ENCODE results near the gene AMN1.

AMN1 gene

GRCh38 chr12:31631023-31631724 is 97.6 kb downstream of the AMN1 start:
- Histone ChIP-seq H3K4me1 (ENCODE audit: control insufficient read depth, insufficient read depth, low read length, poor library complexity, severe bottlenecking) (no peaks in the 10 kb centered on the region), H3K27ac (ENCODE audit: low read depth, low read length, severe bottlenecking) (no peak overlapping the region), H3K36me3 (ENCODE audit: control insufficient read depth, insufficient read depth, low read length) (no peaks in the 10 kb centered on the region), H3K9me3 (ENCODE audit: control insufficient read depth, low read length) (no peaks in the 10 kb centered on the region), H3K4me3 (ENCODE audit: extremely low read depth, insufficient read depth, low read length, poor library complexity, severe bottlenecking) (no peak overlapping the region)
- 100% methylated on average over 3 of the region's 6 CpGs; no CpG with 5 or more reads in 1 of the 2 experiments for WGBS, 2 experiments (ENCODE audit: insufficient coverage in 2 of 2)

GRCh38 chr12:31629756-31630732 is 98.8 kb downstream of the AMN1 start:
- H3K36me3 ChIP-seq (ENCODE audit: control insufficient read depth, insufficient read depth, low read length): no peaks in the 10 kb centered on the region
- 78 to 85% methylated on average over 12 of the region's 16 CpGs for whole genome bisulfite sequencing, 2 experiments (ENCODE audit: insufficient coverage in 2 of 2)
- no peaks in the 10 kb centered on the region for H3K4me1 ChIP-seq (ENCODE audit: control insufficient read depth, insufficient read depth, low read length, poor library complexity, severe bottlenecking)
- no peak overlapping the region for H3K4me3 ChIP-seq (ENCODE audit: extremely low read depth, insufficient read depth, low read length, poor library complexity, severe bottlenecking)
- no peaks in the 10 kb centered on the region for H3K9me3 ChIP-seq (ENCODE audit: control insufficient read depth, low read length)
- no peak overlapping the region for H3K27ac ChIP-seq (ENCODE audit: low read depth, low read length, severe bottlenecking)

DNA sequence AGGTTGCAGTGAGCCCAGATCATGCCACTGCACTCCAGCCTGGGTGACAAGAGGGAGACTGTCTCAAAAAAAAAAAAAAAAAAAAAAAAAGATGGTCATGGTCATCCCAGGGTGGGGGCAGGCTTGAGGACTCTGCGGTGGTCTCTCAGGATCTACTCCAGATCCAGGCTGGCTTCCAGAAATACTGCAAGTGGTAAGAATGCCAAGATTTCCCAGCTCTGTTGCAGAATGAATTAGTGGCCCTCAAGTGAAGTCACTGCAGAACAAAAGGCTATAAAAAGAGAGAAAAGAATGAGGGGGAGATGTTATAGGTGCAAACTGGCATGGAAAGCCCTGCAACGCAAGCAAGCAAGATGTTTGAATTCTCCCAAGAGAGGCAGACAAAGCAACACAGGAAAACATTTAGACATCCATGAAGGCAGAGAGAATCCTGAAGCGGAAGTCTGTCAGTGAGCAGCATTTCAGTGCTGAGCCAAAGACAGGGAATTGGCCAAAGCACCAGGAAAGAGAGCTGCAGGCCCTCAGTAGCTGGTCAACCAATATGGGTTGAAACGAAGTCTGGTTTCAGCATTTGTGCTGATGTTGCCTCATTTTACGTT is 101.3 kb downstream of the AMN1 start:
- WGBS, 2 experiments (ENCODE audit: insufficient coverage in 2 of 2): 82 to 92% methylated on average over 5 of the region's 5 CpGs
- H3K27ac ChIP-seq (ENCODE audit: low read depth, low read length, severe bottlenecking): no peak overlapping the region

GRCh38 chr12:31626270-31626995 is 102.4 kb downstream of the AMN1 start:
- WGBS, 2 experiments (ENCODE audit: insufficient coverage in 2 of 2): 73 to 85% methylated on average over 2 to 3 of the region's 7 CpGs
- Histone ChIP-seq H3K4me1 (ENCODE audit: control insufficient read depth, insufficient read depth, low read length, poor library complexity, severe bottlenecking) (no peaks in the 10 kb centered on the region), H3K4me3 (ENCODE audit: extremely low read depth, insufficient read depth, low read length, poor library complexity, severe bottlenecking) (no peak overlapping the region), H3K27ac (ENCODE audit: low read depth, low read length, severe bottlenecking) (no peak overlapping the region), H3K36me3 (ENCODE audit: control insufficient read depth, insufficient read depth, low read length) (no peaks in the 10 kb centered on the region), H3K9me3 (ENCODE audit: control insufficient read depth, low read length) (no peaks in the 10 kb centered on the region)

More for the DNA sequence above, 101.3 kb downstream of the AMN1 start:
- H3K36me3 ChIP-seq (ENCODE audit: control insufficient read depth, insufficient read depth, low read length): no peaks in the 10 kb centered on the region
- H3K4me1 ChIP-seq (ENCODE audit: control insufficient read depth, insufficient read depth, low read length, poor library complexity, severe bottlenecking): no peaks in the 10 kb centered on the region
- no peaks in the 10 kb centered on the region for H3K9me3 ChIP-seq (ENCODE audit: control insufficient read depth, low read length)
- H3K4me3 ChIP-seq (ENCODE audit: extremely low read depth, insufficient read depth, low read length, poor library complexity, severe bottlenecking): no peak overlapping the region

- no peaks in the 10 kb centered on the region for H3K36me3 ChIP-seq (ENCODE audit: control insufficient read depth, insufficient read depth, low read length)
- no peak overlapping the region for H3K27ac ChIP-seq (ENCODE audit: low read depth, low read length, severe bottlenecking)
- no peaks in the 10 kb centered on the region for H3K9me3 ChIP-seq (ENCODE audit: control insufficient read depth, low read length)
- no peak overlapping the region for H3K4me3 ChIP-seq (ENCODE audit: extremely low read depth, insufficient read depth, low read length, poor library complexity, severe bottlenecking)
- 94 to 100% methylated on average over 3 of the region's 4 CpGs for WGBS, 2 experiments (ENCODE audit: insufficient coverage in 2 of 2)
- no peaks in the 10 kb centered on the region for H3K4me1 ChIP-seq (ENCODE audit: control insufficient read depth, insufficient read depth, low read length, poor library complexity, severe bottlenecking)
Measured at GRCh38 chr12:31622038-31622437, 106.8 kb downstream of the AMN1 start.
